ENCODE measurements around the gene EBF3.

DNA sequence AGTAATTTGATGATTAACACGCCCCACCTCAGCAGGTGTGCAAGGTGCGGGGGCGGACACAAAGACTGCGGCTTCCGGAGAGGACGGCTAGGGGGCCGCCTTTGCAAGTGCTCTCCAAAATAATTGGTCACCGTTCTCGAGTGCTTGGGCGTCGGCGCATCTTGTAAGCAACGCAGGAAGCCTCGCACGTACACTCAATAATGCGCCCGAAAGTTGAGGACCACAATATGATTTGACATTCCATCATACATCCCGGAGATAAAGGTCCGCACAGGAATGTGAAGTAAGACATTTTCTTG lies 114.7 kb downstream of the EBF3 start:
- TF ChIP-seq EZH2 (IDR thresholded peaks at IDR 0.05; ENCODE audit: borderline replicate concordance) (no peak), EZH2phosphoT487 (IDR thresholded peaks at IDR 0.05; ENCODE audit: low read depth, severe bottlenecking, unreplicated experiment) (no peak)
- TF ChIP-seq, protein P1, sequence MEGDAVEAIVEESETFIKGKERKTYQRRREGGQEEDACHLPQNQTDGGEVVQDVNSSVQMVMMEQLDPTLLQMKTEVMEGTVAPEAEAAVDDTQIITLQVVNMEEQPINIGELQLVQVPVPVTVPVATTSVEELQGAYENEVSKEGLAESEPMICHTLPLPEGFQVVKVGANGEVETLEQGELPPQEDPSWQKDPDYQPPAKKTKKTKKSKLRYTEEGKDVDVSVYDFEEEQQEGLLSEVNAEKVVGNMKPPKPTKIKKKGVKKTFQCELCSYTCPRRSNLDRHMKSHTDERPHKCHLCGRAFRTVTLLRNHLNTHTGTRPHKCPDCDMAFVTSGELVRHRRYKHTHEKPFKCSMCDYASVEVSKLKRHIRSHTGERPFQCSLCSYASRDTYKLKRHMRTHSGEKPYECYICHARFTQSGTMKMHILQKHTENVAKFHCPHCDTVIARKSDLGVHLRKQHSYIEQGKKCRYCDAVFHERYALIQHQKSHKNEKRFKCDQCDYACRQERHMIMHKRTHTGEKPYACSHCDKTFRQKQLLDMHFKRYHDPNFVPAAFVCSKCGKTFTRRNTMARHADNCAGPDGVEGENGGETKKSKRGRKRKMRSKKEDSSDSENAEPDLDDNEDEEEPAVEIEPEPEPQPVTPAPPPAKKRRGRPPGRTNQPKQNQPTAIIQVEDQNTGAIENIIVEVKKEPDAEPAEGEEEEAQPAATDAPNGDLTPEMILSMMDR (IDR thresholded peaks at IDR 0.05; ENCODE audit: poor library complexity), result no peak
